RKO (cell line): ENCODE results near the gene SOX9.

Experiments
- DNase-seq: peaks from one replicate; pipeline ENCODE4 v3.0.0-alpha.2; 2016; ENCODE audit warnings: low spot score

SOX9 gene

DNA sequence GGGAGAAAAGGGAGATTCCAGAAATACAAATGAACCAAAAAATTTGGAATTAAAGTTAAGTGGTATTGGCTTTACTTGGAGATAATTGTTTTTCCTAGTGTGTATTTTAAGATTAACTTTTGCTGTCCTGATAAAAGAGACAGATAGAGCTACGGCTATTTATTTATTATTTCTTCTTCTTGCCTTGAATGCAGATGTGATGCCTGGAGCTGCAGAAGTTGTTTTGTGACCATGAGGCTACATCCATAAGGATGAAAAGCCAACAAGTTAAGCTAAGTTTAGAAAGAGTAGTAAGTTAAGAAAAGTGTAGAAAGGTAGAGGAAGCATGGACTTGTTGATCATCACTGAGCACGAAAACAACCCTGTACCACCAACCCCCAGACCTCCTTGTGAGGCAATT, 41.7 kb downstream of the SOX9 start:
- no peak for DNase-seq

DNA sequence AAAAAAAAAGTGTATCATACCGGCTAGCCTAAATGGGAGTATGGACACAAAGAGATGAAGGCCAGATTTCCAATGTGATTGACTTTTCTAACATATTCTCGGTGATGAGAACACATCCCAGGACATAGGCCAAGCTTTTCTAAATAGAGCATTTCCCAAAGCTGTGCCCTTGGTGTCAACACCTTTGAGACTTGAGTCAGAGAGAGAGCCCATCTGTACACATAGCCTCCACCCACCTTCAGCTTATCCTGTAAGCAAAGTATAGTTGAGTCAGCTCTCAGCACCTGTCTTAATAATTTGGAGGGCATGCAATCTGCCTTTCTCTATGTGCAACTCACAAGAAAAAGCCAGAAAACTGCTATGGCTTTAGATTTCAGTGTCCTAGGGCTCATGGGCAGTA, 42.7 kb downstream of the SOX9 start:
- DNase-seq = no peak

DNA sequence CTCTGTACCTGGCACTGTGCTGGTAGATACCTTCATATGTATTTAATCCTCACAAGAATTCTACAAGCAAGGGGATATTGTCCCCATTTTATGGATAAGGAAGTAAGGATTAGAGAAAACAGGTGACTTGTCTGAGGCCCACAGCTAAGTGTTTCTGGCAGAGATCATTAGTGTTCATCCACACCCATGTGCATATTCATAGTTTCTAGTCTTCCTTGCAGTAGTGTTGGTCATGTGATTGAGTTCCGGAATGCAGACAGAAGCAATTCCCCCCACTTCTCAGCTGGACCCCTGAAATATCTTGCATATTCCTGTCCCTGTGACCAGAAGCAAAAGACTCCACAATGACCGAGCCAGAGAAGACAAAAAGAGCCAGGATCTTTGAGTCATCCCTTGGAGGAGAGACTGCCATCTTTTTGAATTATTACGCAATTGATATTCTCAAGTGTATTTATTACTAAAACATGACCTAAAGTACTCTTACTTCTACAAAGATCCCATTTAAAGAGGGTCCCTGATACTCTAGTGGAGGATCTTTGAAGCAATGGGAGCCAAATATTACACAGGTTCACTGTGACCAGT, 43.4 kb downstream of the SOX9 start:
- DNase-seq = no peak

DNA sequence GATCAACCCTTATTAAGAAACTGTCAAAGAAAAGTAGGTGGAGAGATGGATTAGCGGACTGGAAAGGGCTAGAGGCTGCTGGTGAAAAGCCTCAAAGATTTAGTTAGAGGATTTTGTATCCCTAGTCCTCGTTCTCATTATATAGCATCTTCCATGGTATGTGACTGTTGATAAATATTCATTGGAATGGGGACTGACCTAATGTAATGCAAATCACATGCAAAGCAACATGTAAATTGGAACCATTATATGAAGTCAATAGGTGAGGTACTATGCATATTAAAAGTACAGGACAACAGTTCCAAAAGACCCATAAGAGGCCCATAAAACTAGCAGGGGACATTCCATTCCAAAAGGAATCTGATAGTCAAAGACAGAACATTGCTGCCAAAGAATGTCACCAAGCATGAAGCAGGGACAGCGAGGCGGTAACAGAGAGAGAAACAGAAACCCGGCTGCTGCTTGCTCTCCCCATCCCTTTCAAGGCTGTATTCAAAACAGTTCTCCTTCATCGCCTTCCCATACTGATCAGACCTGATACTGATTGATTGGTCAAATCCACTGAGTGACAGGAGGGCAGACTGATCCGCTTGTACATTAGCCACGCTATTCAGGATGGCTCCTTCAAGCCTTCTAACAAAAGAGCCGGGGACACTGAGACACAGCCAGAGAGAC, 44.5 kb downstream of the SOX9 start:
- DNase-seq = no peak

DNA sequence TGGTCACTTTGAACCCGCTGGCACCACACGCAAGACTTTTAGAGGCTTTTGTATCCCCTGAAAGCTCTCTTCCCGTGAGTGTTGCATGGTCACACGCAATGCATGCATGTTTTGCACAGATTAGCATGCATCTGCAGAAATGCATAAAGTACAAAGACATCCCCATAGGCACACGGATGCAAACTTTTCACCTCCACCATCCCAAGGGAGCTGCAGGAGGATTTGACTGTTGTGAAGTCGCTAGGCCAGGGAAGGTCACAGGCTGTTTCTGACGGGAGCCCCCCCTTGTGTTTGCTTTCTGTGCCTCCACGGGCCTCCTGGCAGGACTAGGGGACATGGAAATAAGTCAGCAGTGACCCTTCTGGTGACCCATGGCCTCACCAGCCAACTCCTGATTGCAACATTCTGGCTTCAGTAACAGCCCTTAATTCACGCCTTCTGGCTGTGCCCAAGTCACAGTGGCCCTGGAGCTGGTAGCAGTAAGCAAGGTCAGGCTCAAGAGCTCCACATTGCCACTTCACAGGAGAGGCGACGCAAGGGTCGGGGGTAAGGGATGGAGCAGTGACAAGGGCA, 45.1 kb downstream of the SOX9 start:
- no peak for DNase-seq

DNA sequence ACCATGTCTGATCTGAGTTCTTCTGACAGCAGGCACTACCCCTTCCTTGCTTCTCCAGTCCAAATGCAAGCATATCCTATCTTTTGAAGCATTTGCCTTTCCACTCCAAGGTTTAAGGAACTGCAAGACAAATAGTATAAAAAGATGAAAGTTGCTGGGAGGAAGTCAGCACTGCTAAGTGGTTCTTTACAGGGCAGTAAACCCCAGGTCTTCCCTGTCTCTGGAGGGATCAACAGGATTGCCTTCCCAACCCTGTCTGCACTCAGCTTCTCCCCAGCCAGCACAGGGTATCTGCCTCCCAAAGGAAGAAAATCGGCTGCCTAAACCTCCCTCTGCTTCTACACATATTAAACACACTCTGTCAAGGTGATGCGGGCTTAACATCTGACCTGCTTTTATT, 46.8 kb downstream of the SOX9 start:
- DNase-seq = no peak

DNA sequence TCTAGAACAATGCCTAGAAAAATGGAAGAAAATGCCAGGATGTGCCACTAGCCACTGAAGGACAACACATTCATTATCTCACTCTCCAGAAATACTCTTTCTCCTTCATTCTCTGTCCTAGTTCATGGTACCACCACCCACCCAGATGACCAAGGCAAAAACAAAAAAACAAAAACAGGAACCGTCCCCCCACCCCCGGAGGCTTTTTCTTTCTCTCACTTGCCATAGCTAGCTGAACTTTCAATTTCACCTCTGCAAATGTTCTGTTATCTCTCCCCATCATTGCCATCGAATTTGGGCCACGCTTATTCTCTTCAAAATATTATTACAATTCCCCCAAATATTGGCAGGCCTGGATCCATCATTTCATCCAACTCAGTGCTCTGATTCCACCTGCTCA, 49.0 kb downstream of the SOX9 start:
- DNase-seq = no peak

DNA sequence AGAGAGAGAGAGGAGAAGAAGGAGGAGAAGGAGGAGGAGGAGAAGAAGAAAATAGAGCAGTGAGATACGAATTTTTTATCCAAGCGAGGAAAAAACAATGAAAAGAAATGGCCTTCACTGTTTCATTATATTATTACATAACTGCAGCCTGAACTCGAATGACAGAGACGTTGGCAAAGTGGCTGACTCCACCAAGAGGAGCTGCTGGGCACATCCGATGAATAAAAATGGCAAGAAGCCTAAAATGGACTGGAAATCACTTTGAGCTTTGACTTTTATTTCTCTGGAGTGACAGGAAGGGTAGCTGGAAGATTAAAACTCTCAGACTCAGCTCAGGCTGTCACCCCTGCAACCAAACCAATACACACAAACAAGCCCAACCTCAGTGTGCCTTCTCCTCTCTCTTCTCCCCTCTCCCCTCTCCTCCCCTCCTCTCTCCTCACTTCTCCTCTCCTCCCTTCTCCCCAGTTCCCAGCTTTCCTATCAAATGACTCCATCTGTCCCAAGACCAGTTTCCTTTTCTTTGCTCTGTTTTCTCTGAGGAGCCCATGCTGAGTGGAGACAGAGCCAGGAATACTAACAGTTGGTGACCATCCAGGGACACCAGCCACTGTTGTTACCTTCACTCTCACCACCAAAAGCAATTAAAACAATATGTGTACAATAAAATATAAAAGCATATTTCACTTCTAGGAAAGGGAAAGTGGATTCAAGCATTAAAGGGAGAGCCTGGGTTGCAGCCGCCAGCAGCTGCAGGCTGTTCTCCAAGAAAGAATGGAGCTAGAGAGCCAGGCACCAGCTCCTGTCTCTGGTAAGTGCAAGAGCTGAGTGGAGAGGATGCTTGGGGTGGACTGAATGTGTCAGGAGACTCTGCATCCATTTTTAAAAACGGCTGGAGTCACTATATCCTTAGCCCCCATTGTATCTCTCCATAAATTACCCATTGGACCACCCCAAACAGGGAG, 51.2 kb downstream of the SOX9 start:
- no peak for DNase-seq

DNA sequence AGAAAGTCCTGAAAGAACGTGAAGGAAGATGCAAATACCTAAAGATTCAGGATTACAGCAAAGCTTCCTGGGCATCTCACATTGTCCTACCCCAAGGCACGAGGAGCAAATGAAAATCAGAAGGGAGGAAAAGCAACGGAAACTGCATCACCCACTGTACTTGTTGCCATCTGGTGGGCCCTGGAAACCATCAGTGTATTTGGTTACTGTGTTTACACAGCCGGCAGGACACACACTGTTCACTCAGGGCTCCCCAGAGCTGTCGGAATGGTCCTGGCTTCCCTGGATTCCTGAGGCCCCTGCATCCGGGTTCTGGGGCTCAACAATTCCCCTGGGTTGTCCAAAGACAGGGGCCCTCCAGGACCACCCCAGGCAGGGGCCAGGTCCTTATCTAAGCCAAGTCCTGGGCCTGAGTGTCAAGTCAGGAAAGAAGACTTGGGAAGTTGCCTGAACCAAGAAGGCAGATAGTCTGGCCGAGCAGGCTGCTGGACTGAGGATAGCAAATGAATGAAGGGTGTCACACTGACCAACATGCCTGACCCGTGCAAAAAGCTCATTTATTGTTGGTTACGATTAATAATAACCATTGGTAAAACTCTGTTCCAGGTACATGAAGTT, 52.8 kb downstream of the SOX9 start:
- DNase-seq = no peak

DNA sequence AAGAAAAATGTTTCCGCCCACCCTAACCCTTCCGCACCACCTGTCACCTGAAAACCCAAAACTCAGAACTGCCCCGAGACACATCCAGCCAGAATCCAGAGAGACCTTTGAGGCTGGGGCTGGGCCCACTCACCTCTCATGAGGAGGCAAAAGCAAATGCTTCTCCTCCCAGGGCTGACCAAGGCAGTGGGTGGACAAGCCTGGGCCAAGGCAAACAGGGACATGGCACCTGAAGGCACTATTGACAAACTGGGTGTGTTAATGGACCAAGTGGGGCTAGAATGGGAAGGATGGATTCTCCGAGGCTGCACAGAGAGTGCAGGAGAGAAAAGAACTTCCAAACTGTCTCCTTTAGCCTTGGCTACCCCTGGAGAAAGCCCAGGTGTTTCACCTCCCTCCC, 54.4 kb downstream of the SOX9 start:
- DNase-seq = no peak
